RPMI7951 (cell line): ENCODE measurements around the gene KCNJ11. TPM values are rescaled to one million over a fixed set of nuclear protein-coding genes. Genes with fewer than 3 reads are reported as not detected.
"Not testable (repeated sequence)": the region's sequence is repeated elsewhere in the genome, so short reads cannot be mapped to it uniquely, and the experiment has no call there.

ENCODE experiments used
- DNase-seq: peaks from one replicate; pipeline ENCODE4 v3.0.0-alpha.2; 2012; ENCODE audit warnings: low read depth
- total RNA-seq: library from RNA; depleted of rRNA; stranded (reverse); fragments of >200 nt; shearing (Covaris generic); gene quantifications from 2 replicates; pipeline ENCODE4 v1.2.3, GENCODE V29; 2014; rRNA removed

The KCNJ11 gene
- total RNA-seq = not detected in 2 replicates

DNA sequence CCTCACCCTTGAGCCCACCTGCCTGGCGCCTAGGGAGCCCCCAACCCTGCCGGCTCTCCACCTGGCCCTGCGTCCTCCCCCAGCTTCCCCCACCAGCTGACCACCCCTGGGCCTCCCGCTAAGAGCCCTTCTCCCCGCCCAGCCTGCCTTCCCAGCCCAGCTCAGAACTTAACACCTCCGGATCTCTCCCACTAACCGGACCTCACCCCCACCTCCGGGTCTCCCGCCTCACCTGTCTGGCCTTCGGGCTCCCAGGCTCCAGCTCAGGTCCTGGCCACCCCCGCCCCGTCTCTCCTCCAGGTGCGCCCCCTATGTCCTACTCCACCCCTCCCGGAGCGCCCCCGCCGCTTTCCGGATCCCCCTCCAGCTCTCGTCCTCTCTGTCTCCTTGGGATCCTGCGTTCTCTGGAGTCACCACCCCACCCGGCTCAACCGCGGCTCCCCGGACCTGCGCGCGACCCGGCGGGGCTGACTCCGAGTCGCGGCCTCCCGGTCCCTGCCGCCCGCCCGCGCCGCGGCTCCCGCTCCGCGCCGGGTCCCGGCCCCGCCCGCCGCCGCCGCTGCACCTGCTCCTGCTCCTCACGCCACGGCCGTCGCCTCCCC, at the start of gene KCNJ11:
Gene KCNJ11, minus strand, starts transcription at position 51 of the 602 bp plus-strand sequence. CDS start 568 bp downstream, outside the sequence.
- DNase-seq = no peak

- no peak for DNase-seq
Observed at GRCh38 chr11:17437366-17437765, 48.9 kb upstream of the KCNJ11 start.

GRCh38 chr11:17434108-17434507, 45.6 kb upstream of the KCNJ11 start:
- no peak for DNase-seq

- no peak for DNase-seq
Observed at GRCh38 chr11:17432002-17432401, 43.5 kb upstream of the KCNJ11 start.

- no peak for DNase-seq
Observed at GRCh38 chr11:17431139-17431538, 42.7 kb upstream of the KCNJ11 start.

DNA sequence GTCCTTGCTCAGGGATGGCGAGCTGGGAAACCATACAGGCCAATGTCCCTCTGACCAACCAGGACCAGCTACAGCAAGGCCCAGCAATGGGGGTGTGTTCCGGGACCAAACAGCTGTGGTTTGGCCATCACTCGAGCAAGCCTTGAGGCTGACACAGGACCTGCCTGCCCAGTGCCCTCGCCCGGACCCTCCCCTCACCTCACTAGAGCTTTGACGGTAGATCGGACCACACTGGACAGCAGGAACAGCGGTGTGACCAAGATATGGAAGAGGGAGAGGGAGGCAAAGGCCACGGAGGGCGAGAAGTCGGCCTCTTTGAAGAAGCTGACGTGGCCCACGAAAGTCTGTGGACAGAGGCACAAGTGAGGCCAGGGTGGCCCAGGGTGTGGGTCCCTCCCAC, 42.2 kb upstream of the KCNJ11 start:
- no peak for DNase-seq

- no peak for DNase-seq
Observed at GRCh38 chr11:17428925-17429324, 40.5 kb upstream of the KCNJ11 start.

- DNase-seq = no peak
Observed at GRCh38 chr11:17428261-17428660, 39.8 kb upstream of the KCNJ11 start.

- not testable (repeated sequence) for DNase-seq
Observed at GRCh38 chr11:17426233-17426632, 37.8 kb upstream of the KCNJ11 start.

DNA sequence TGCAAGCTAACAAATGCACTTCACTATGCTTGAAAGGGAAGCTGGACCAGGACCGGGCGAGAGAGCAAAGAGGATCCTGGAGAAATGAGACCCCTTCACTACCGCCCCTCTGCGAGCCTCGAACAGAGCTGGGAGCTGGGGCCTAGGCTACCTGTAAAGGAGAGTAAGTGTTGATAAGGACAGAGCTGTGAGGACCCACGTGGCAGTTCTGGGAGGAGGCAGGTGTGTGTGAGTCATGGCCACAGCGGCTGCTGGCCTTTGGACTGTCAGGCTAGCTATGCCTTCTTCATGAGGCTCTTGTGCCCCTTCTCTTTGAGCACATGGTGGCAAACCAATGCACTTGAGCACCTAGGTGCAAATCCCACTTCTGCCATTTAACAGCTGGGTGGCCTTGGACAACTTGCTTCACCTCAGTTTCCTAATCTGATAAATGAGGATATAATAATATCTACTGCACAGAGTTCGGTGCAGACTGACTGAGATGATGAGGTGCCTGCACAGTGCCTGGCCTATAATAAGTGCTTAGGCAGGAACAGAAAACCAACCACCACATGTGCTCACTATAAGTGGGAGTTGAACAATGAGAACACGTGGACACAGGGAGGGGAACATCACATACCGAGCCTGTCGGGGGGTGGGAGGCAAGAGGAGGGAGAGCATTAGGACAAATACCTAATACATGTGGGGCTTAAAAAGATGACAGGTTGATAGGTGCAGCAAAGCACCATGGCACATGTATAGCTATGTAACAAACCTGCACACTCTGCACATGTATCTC, 35.3 kb upstream of the KCNJ11 start:
- no peak for DNase-seq

- no peak for DNase-seq
Observed at GRCh38 chr11:17421781-17422180, 33.3 kb upstream of the KCNJ11 start.

- no peak for DNase-seq
Observed at GRCh38 chr11:17418444-17419081, 30.1 kb upstream of the KCNJ11 start.

DNA sequence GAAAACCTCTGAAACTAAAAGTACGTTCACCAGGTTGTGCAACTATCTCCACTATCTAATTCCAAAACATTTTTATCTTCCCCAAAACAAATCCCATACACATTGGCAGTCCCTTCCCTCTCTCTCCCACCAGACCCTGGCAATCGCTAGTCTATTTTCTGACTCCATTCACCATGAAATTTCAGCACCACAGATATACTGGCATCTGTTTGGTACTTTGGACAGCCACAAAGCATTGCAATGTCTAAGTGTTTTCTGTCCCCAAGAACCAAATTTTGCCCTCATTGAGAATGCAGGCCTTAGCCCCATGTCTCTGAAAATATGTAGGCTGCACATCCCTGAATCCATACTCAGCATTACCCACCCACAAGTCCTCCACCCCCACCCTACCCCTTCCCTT, 28.0 kb upstream of the KCNJ11 start:
- DNase-seq = no peak

- DNase-seq = no peak
Observed at GRCh38 chr11:17415523-17416104, 27.2 kb upstream of the KCNJ11 start.

DNA sequence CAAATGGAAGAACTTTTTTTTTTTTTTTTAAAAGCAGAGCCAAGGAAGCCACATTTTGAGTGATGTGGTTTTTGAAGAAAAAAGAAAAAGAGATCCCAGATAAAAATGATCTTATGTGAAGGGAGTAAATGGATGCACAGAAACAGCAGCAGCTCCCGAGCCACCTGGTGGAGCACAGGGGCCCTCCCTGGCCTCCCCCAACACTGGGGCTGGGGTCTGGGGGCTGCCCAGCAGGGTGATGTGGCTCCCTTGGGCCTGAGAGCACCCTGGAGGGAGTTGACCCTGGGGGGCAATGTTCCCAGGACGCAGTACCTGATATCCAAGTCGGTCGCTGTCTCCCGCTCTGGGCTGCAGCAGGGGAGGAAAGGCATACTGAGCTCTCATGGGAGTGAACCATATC, 26.5 kb upstream of the KCNJ11 start:
- DNase-seq = no peak

- no peak for DNase-seq
Observed at GRCh38 chr11:17414317-17414737, 25.9 kb upstream of the KCNJ11 start.

- DNase-seq = no peak
Observed at GRCh38 chr11:17413414-17414316, 25.2 kb upstream of the KCNJ11 start.

GRCh38 chr11:17412488-17413180, 24.2 kb upstream of the KCNJ11 start:
- no peak for DNase-seq

DNA sequence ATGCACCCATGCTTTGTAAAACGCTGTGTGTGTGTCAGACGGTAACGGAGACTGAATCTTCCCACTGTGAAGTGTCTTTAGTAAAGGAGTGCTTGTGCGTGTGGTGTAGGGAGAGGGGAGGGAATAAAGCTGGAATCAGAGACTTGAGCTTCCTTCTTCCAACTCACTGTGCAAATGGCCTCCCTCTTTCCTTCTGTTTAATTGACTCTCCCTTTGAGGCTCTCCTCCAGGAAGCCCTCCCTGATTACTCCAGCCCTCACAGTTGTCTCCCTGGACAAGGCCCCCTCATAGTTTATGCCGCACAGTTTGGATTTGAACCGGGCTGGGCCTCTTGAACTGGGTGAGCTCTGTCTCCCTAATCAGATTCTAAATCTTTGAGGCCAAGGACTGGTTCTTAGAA, 23.0 kb upstream of the KCNJ11 start:
- no peak for DNase-seq

- no peak for DNase-seq
Observed at GRCh38 chr11:17410606-17411379, 22.3 kb upstream of the KCNJ11 start.
